OCI-LY1 (cell line): ENCODE measurements around the gene TRIP13.

Experiments used
- H2AFZ ChIP-seq: fragments of 200-600 bp; sonication (generic), shearing (Covaris generic); 2 replicates; pipeline ENCODE4 v1.6.0; 2014; ENCODE audit warnings: antibody characterized with exemption, mild to moderate bottlenecking, low read length
- H3F3A ChIP-seq: fragments of 200-600 bp; sonication (generic), shearing (Covaris generic); 2 replicates; pipeline ENCODE4 v1.6.0; 2014; ENCODE audit warnings: mild to moderate bottlenecking, antibody characterized with exemption, low read length, moderate library complexity; ENCODE audit not compliant: insufficient read depth
- H3K27ac ChIP-seq: fragments of 200-600 bp; sonication (generic); 2 replicates; pipeline ENCODE4 v1.5.1; 2014; ENCODE audit warnings: low read length, mixed run types, mild to moderate bottlenecking, low read depth; ENCODE audit not compliant: poor library complexity, severe bottlenecking
- H3K27me3 ChIP-seq: fragments of 200-600 bp; sonication (generic); 2 replicates; pipeline ENCODE4 v1.6.0; 2014; ENCODE audit warnings: antibody characterized with exemption, mild to moderate bottlenecking, low read length, moderate library complexity; ENCODE audit not compliant: insufficient read depth
- H3K36me3 ChIP-seq: fragments of 200-600 bp; sonication (generic); 2 replicates; pipeline ENCODE4 v1.6.1; 2014; ENCODE audit warnings: mild to moderate bottlenecking, antibody characterized with exemption, low read length, moderate library complexity, mixed read lengths; ENCODE audit not compliant: insufficient read depth
- H3K4me1 ChIP-seq: fragments of 200-600 bp; sonication (generic); 2 replicates; pipeline ENCODE4 v1.5.1; 2014; ENCODE audit warnings: mild to moderate bottlenecking, low read length, moderate library complexity; ENCODE audit not compliant: insufficient read depth, severe bottlenecking
- H3K4me2 ChIP-seq: fragments of 200-600 bp; sonication (generic), shearing (Covaris generic); 2 replicates; pipeline ENCODE4 v1.6.1; 2014; ENCODE audit warnings: low read length
- H3K4me3 ChIP-seq: fragments of 200-600 bp; sonication (generic); 2 replicates; pipeline ENCODE4 v1.5.1; 2014; ENCODE audit warnings: low read length, low read depth, mild to moderate bottlenecking, mixed read lengths; ENCODE audit not compliant: poor library complexity, severe bottlenecking
- H3K79me2 ChIP-seq: fragments of 200-600 bp; shearing (Covaris generic); 2 replicates; pipeline ENCODE4 v1.6.1; 2016; ENCODE audit warnings: mixed run types, low read length, mixed read lengths; ENCODE audit not compliant: insufficient read depth
- H3K9ac ChIP-seq: fragments of 200-600 bp; sonication (generic), shearing (Covaris generic); 2 replicates; pipeline ENCODE4 v1.6.1; 2014; ENCODE audit warnings: mild to moderate bottlenecking, low read length, mixed read lengths
- H3K9me2 ChIP-seq: fragments of 200-600 bp; sonication (generic), shearing (Covaris generic); 2 replicates; pipeline ENCODE4 v1.6.1; 2014; ENCODE audit warnings: low read depth, mild to moderate bottlenecking, low read length, mixed read lengths
- H3K9me3 ChIP-seq: fragments of 200-600 bp; shearing (Covaris generic); 2 replicates; pipeline ENCODE4 v1.6.1; 2014; ENCODE audit warnings: low read length, mixed read lengths
- H4K20me1 ChIP-seq: fragments of 200-600 bp; sonication (generic), shearing (Covaris generic); 2 replicates; pipeline ENCODE4 v1.6.0; 2016; ENCODE audit warnings: mild to moderate bottlenecking, low read length; ENCODE audit not compliant: insufficient read depth
- EZH2 ChIP-seq: fragments of 200-600 bp; sonication (generic), shearing (Covaris generic); IDR thresholded peaks from 2 replicates; pipeline ENCODE4 v1.8.0; 2017; ENCODE audit warnings: borderline replicate concordance, mixed run types, mild to moderate bottlenecking, antibody characterized with exemption, low read length, moderate library complexity, mixed read lengths
- TF ChIP-seq, protein P1 (sequence below): fragments of 200-600 bp; sonication (generic), shearing (Covaris generic); IDR thresholded peaks from 2 replicates; pipeline ENCODE4 v1.5.1; 2017; ENCODE audit warnings: mild to moderate bottlenecking, antibody characterized with exemption, low read length, moderate library complexity, mixed read lengths

Gene TRIP13

DNA sequence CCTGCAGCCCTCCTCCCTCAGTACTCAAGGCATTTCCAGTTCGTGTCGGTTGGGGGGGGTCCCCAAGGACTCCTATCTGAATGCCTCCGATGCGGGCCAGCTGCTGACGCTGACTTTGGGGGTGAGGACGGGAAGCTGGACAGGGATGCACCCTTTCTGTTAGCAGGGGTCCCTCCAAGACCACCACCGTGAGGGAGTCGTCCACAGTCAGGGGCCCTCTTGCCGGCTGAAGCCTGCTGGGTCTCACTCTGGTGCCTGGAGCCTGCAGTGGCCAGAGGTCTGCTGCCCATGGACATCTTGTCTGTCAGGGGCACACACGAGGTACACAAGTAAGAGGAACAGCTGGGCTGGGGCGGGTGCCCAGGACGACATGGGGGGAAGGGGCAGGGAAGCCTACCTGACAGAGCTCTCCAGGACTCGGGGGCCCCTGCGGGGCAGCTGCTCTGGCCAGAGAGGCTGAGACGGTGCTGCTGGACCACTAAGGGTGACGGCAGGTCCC, 32.8 kb upstream of the TRIP13 start:
- Histone ChIP-seq H3F3A (no peaks in the 10 kb centered on the region), H3K4me1 (no peaks in the 10 kb centered on the region), H4K20me1 (no peaks in the 10 kb centered on the region), H3K9ac (no peak overlapping the region), H3K9me2 (no peaks in the 10 kb centered on the region), H3K4me3 (no peak overlapping the region), H3K27me3 (no peaks in the 10 kb centered on the region), H3K27ac (no peak overlapping the region), H3K79me2 (no peaks in the 10 kb centered on the region), H2AFZ (no peak overlapping the region), H3K4me2 (no peak overlapping the region), H3K9me3 (no peaks in the 10 kb centered on the region), H3K36me3 (peaks cover 22% of the 10 kb centered on the region)
- TF ChIP-seq, protein P1, sequence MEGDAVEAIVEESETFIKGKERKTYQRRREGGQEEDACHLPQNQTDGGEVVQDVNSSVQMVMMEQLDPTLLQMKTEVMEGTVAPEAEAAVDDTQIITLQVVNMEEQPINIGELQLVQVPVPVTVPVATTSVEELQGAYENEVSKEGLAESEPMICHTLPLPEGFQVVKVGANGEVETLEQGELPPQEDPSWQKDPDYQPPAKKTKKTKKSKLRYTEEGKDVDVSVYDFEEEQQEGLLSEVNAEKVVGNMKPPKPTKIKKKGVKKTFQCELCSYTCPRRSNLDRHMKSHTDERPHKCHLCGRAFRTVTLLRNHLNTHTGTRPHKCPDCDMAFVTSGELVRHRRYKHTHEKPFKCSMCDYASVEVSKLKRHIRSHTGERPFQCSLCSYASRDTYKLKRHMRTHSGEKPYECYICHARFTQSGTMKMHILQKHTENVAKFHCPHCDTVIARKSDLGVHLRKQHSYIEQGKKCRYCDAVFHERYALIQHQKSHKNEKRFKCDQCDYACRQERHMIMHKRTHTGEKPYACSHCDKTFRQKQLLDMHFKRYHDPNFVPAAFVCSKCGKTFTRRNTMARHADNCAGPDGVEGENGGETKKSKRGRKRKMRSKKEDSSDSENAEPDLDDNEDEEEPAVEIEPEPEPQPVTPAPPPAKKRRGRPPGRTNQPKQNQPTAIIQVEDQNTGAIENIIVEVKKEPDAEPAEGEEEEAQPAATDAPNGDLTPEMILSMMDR: no peak
- no peak for TF ChIP-seq EZH2

DNA sequence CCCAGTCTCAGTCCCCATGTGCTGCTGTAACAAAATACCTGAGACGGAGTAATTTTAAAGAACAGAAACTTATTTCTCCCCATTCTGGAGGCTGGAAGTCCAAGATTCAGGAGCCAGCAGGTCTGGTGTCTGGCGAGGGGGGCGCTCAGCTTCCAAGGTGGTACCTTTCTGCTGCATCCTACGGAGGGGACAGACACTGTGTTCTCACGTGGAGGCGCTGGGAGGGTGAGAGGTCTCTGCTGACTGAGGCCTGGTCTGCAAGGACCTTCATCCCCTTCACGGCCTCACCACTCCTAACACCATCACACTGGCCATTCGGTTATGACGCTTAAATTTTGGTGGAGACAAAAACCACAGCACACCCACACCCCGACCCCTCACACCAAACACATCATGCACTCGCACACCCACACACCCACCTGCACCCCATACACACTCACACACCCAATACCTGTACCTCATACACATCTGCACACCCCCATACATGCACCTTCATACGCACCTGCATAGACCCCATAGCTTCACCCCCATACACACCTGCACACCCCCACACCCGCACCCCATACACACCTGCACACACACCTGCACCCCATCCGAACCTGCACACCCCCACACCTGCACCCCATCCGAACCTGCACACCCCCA, 32.1 kb upstream of the TRIP13 start:
- Histone ChIP-seq H3K9me3 (no peaks in the 10 kb centered on the region), H3K36me3 (peaks cover 30% of the 10 kb centered on the region), H3K79me2 (no peaks in the 10 kb centered on the region), H3K27ac (no peak overlapping the region), H3K4me3 (no peak overlapping the region), H4K20me1 (no peaks in the 10 kb centered on the region), H3F3A (no peaks in the 10 kb centered on the region), H2AFZ (no peak overlapping the region), H3K4me2 (no peak overlapping the region), H3K27me3 (no peaks in the 10 kb centered on the region), H3K9me2 (no peaks in the 10 kb centered on the region), H3K4me1 (no peaks in the 10 kb centered on the region), H3K9ac (no peak overlapping the region)
- TF ChIP-seq EZH2: no peak
- TF ChIP-seq, protein P1: no peak

DNA sequence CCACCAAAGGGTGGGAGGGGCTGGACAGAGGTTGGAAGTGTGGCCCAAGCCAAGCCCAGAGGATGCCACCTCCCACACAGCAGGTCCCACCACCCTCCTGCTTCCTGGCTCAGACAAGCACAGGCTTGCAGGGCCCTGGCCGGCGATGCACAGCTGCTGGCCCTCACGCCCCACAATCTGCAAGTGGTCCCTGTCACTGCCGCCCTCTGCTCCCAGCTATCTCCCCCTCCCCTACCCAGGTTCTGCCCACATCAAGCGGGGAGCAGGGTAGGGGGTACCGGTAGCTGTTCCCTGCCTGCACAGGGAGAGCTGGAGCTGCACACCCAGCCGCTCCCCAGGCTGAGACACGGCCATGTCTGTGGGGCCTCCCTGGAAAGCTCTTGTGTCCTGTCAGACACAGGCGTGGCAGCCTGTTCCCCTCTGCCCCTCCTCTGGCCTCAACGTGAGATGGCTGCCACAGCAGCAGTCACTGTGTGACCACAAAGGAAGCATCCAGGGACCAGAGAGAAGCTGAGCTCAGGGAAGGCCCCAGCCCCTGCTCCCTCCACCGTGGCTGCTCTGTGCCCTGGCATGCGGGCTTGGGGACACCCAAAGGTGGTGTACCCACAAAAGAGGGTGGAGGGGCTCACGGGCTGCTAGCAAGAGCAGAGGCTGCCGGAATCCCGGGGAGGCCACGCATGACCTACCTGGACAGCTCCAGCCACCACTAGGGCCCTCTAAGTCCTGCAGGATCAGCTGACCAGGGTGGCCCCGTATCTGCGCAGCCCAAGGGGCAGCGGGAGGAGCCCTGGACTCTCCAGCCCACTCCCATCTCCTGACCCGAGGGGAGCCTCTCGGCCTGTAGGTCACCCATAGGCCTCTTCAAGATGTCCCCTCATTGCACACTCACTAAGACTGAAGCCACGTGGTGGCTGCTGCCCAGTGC, 31.0 kb upstream of the TRIP13 start:
- Histone ChIP-seq H3F3A (no peaks in the 10 kb centered on the region), H2AFZ (no peak overlapping the region), H4K20me1 (no peaks in the 10 kb centered on the region), H3K9me2 (no peaks in the 10 kb centered on the region), H3K9me3 (no peaks in the 10 kb centered on the region), H3K4me1 (no peaks in the 10 kb centered on the region), H3K4me3 (no peak overlapping the region), H3K36me3 (peaks cover 40% of the 10 kb centered on the region), H3K27me3 (no peaks in the 10 kb centered on the region), H3K79me2 (no peaks in the 10 kb centered on the region), H3K9ac (no peak overlapping the region), H3K4me2 (no peak overlapping the region), H3K27ac (no peak overlapping the region)
- no peak for TF ChIP-seq EZH2
- TF ChIP-seq, protein P1: no peak
